GM19035 (cell line): ENCODE measurements around the gene UBE2J1.

Experiments used
- ATAC-seq: cut with Tn5 transposase; IDR thresholded peaks from one replicate; pipeline ENCODE4 v1.9.1; 2021; ENCODE audit not compliant: unreplicated experiment

Gene UBE2J1

DNA sequence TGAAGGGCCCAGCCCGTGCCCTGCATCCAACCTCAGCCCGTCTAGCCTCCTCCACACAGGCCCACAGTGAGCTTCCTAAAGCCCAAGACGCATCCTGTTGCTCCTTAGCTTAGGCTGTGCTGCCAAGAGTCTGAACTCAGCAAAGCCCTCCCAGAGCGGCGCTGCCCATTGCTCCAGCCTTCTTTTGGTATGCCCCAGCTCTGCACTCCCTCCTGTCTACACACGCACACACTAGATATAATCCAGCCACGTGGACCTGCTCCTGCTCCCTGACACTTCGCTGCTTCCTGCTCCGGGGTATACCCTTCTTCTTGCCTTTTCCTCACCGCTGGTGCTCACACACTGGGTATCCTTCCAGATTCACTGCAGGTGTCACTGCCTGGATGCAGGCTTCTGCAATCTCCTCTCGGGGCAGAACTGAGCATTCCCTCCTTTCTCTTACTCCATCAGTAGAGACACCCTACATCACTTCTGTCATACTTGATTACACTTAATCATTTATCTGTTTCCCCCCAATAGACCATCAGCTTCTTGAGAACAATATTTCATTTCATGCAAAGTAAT, 61.2 kb downstream of the UBE2J1 start:
- no peak for ATAC-seq

DNA sequence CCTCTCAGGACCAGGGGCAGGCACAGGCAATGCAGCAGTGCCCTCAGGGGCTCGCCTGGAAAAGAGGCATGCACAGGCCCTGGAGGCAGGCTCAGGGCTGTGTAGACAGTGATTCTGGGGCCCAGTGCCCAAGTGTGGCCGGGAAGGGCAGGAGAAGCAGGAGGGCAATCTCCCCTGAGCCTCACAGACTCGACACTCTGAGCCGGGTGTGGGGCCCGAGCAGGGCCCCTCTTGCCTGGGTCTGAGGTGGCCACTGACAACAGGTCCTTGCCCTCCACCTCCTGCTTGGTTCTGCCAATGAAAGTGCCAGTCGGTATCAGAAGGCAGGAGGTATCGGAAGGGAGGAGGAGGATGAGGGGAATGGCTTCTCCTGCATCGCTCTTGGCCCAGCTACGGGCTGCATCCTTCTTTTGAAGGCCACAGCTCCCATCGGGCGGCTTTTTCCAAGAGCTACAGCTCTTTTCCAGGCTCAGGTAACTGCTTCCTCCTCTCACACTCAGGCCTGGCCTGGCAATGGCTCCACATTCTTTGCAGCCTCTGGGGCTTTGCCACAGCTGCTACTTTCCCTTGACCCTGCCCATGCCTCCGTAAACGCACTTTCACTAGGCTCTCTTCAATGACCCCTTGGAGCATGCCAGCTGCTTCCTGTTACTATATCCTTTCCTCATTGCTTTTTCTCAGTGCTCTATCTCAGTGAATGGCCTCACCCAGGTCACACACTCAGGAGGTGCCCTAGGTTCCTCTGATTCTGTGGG, 61.9 kb downstream of the UBE2J1 start:
- no peak for ATAC-seq

DNA sequence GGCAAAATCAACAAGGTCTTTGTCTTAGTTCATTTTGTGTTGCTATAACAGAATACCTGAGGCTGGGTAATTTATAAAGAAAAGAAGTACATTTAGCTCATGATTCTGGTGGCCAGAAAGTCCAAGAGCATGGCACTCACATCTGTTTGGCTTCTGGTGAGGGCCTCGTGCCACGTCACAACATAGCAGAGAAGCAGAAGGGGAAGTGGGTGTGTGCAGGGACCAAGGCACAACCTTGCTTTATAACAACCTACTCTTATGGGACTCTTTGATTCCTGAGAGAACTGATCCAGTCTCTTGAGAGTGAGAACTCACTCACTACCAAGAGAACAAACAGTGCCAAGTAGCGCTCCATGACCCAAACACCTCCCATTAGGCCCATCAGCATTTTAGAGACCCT, 62.8 kb downstream of the UBE2J1 start:
- no peak for ATAC-seq

- no peak for ATAC-seq
Observed at GRCh38 chr6:89287351-89288028, 65.0 kb downstream of the UBE2J1 start.

DNA sequence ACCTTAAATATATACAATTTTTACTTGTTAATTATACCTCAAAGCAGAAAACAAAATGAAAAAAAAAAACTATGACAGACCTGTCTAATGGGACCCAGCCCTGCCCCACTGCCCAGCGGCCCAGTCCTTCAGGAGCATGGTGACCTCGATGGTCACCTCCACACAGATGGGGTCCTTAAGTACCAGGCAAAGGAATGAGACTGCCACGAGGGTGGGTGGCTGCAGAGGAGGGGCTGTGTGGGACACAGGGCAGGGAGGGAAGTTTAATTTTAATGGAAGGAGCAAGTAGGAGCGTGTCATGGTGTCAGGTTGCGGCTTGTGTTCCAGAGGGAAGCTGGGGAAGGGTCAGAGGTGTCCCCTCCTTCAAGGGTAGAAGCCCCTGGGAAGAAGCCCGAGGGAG, 66.0 kb downstream of the UBE2J1 start:
- ATAC-seq, result no peak

DNA sequence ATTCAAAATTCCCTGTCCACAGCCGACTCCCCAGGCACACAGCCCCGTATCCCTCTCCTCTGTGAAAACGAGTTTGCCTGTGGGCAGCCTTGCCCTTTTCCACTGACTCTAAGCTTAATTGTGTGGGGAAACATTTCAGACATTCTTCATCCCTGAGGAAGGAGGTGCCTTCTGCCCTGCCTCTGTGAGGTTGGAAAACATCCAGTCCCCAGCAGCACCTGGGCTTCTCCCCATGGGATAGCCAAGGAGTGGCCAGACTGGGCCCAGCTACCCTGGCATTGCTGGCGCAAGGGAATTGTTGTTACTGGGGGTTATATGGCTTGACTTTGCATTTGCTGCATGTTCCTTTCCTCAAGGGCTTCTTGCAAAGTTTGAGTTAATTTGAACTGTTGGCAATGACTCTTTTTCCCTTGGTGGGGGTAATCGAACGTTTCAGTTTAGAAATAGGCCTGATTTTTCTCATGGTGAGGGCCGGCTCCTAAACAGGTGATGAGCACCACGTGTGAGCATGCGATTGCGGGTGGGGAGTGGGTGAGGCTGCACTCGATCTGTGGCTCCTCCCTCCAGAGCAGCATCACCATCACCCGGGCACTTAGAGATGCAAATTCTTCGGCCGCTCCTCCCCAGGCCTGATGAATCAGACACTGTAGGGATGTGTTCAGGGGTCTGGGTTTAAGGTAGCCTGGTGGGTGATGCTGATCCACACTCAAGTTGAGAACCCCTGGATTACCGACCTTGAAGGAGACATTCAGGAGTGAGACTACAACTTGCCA, 67.4 kb downstream of the UBE2J1 start:
- no peak for ATAC-seq

- ATAC-seq, result no peak
Observed at GRCh38 chr6:89284081-89284480, 68.4 kb downstream of the UBE2J1 start.

- no peak for ATAC-seq
Observed at GRCh38 chr6:89282749-89283148, 69.8 kb downstream of the UBE2J1 start.

- peak; percentile 98 for ATAC-seq
Observed at GRCh38 chr6:89281779-89282246, 70.7 kb downstream of the UBE2J1 start.

DNA sequence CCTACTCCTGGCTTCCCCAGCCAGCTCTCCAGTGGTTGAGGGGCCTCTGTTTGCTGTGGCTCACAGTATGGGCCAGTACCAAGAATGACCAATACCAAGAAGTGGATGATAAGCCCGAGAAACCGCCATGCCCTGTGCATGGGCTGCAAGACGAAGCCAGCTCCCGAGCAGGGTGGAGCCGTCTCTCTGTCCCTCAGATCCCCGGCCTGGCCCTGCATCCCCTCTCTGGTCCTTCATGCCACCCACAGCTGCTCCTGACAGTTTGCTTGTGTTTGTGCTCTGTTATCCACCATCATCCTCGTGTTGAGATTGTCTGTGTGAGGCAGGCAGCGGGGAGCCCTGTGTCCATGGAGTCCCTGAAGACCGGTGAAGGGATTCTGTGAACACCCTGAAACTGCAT, 73.6 kb downstream of the UBE2J1 start:
- no peak for ATAC-seq
